ENCODE measurements around the gene KLHL30. TPM values are rescaled to one million over a fixed set of nuclear protein-coding genes. Genes with fewer than 3 reads are reported as not detected.

Gene KLHL30
- total RNA-seq, 1 experiment from 2014 or later, result not detected

- Histone ChIP-seq H4K20me1 (ENCODE audit: control insufficient read depth, insufficient read depth, insufficient read length) (no peaks in the 10 kb centered on the region), H3K23me2 (ENCODE audit: insufficient read length, low read depth, low read length, poor library complexity, severe bottlenecking) (no peaks in the 10 kb centered on the region), H3K23ac (ENCODE audit: insufficient read length, low read depth, low read length) (no peak overlapping the region), H2BK12ac (ENCODE audit: insufficient read length, low read depth, low read length) (no peak overlapping the region), H4K91ac (ENCODE audit: insufficient read length, low read depth, low read length) (no peak overlapping the region), H3K9me3 (ENCODE audit: control insufficient read depth, low read depth, low read length) (no peaks in the 10 kb centered on the region), H3K27ac (ENCODE audit: insufficient read length, low read depth, low read length) (no peak overlapping the region), H3K18ac (ENCODE audit: insufficient read length, low read depth, low read length) (no peak overlapping the region), H3K56ac (ENCODE audit: insufficient read length, low read depth, low read length) (no peak overlapping the region), H2BK20ac (ENCODE audit: low read depth, low read length, poor library complexity, severe bottlenecking) (no peak overlapping the region), H2BK15ac (ENCODE audit: low read depth, low read length) (no peak overlapping the region), H3K4me2 (ENCODE audit: insufficient read depth, insufficient read length, low read length) (no peak overlapping the region), H3K14ac (ENCODE audit: insufficient read depth, low read length) (no peak overlapping the region), H4K8ac (replicated peaks; ENCODE audit: insufficient read length, low read depth, low read length) (no peak overlapping the region), H4K5ac (ENCODE audit: insufficient read length, low read depth, low read length) (no peak overlapping the region), H3K4ac (ENCODE audit: low read depth, low read length) (no peak overlapping the region), H2BK5ac (ENCODE audit: insufficient read length, low read length) (no peak overlapping the region), H3K79me2 (ENCODE audit: insufficient read depth, low read length) (no peaks in the 10 kb centered on the region), H2AFZ (ENCODE audit: low read length) (no peak overlapping the region), H3K9ac (ENCODE audit: extremely low read depth, insufficient read length, low read length) (no peak overlapping the region), H3K4me1 (ENCODE audit: insufficient read depth, low read length) (no peaks in the 10 kb centered on the region), H3T11ph (ENCODE audit: low read length) (no peak overlapping the region), H2BK120ac (ENCODE audit: low read depth, low read length, poor library complexity, severe bottlenecking) (no peak overlapping the region), H2AK5ac (ENCODE audit: insufficient read length, low read length) (no peak overlapping the region), H3K27me3 (ENCODE audit: insufficient read depth, low read length) (no peaks in the 10 kb centered on the region), H3K79me1 (ENCODE audit: insufficient read depth, low read depth, low read length, poor library complexity, severe bottlenecking) (no peaks in the 10 kb centered on the region)
- Mint-ChIP-seq H3K36me3 (ENCODE audit: insufficient read depth in 1 of 3, low read depth in 3 of 3) (peaks cover 16 to 64% (median 41%) of the 10 kb centered on the region in 3 experiments; a peak in 6 of 7 replicates), H3K27me3 (ENCODE audit: low read depth) (no peaks in the 10 kb centered on the region), H3K4me3 (no peak overlapping the region), H3K27ac (peak overlapping the region in 1 of 3 experiments; percentile 55; a peak in 1 of 7 replicates), H3K9me3 (no peaks in the 10 kb centered on the region), H3K4me1 (no peaks in the 10 kb centered on the region)
- no CpG with 5 or more reads among the region's 14 CpGs for WGBS (ENCODE audit: extremely low coverage, insufficient read length, low lambda C conversion rate)
- TF ChIP-seq CTCF (conservative IDR thresholded peaks at IDR 0.05), result no peak
- no peak for DNase-seq
Observed at GRCh38 chr2:238172439-238172838, 34.0 kb downstream of the KLHL30 start.
